ENCODE data around the gene MYH11.
"Not testable (repeated sequence)": the region's sequence is repeated elsewhere in the genome, so short reads cannot be mapped to it uniquely, and the experiment has no call there.

MYH11 gene

DNA sequence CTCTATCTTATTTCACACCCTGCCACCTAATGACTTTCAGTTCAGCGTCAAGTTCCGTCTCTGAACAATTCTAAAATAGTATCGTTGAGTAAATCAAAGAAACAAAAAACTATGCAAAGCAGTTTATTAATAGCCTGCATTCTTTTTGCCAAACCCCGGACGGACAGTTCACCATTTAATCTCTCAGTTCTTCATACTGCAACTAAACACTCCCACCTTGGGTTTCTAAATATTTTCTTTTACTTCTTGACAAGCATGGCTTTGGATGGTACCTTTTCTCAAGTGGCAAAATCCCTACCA is 1.2 kb downstream of the MYH11 start:
- TF ChIP-seq, protein P1, sequence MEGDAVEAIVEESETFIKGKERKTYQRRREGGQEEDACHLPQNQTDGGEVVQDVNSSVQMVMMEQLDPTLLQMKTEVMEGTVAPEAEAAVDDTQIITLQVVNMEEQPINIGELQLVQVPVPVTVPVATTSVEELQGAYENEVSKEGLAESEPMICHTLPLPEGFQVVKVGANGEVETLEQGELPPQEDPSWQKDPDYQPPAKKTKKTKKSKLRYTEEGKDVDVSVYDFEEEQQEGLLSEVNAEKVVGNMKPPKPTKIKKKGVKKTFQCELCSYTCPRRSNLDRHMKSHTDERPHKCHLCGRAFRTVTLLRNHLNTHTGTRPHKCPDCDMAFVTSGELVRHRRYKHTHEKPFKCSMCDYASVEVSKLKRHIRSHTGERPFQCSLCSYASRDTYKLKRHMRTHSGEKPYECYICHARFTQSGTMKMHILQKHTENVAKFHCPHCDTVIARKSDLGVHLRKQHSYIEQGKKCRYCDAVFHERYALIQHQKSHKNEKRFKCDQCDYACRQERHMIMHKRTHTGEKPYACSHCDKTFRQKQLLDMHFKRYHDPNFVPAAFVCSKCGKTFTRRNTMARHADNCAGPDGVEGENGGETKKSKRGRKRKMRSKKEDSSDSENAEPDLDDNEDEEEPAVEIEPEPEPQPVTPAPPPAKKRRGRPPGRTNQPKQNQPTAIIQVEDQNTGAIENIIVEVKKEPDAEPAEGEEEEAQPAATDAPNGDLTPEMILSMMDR (IDR thresholded peaks at IDR 0.05), result no peak
- no peaks in the 10 kb centered on the region for H3K36me3 Mint-ChIP-seq (ENCODE audit: low read depth)
- H3K27me3 Mint-ChIP-seq (ENCODE audit: low read depth, poor library complexity), result peaks cover 80% of the 10 kb centered on the region
- H3K4me1 Mint-ChIP-seq, result peaks cover 7% of the 10 kb centered on the region
- no peak for DNase-seq
- H3K4me3 Mint-ChIP-seq, result peak overlapping the region; percentile 22
- no peak overlapping the region for H3K27ac Mint-ChIP-seq
- peaks cover 3% of the 10 kb centered on the region for H3K9me3 Mint-ChIP-seq

GRCh38 chr16:15854906-15855703 is 1.7 kb downstream of the MYH11 start:
- peaks cover 3% of the 10 kb centered on the region for H3K9me3 Mint-ChIP-seq
- H3K36me3 Mint-ChIP-seq (ENCODE audit: low read depth), result no peaks in the 10 kb centered on the region
- no peak for DNase-seq
- no peak overlapping the region for H3K27ac Mint-ChIP-seq
- H3K4me1 Mint-ChIP-seq, result peaks cover 7% of the 10 kb centered on the region
- peaks cover 78% of the 10 kb centered on the region for H3K27me3 Mint-ChIP-seq (ENCODE audit: low read depth, poor library complexity)
- no peak overlapping the region for H3K4me3 Mint-ChIP-seq
- TF ChIP-seq, protein P1 (IDR thresholded peaks at IDR 0.05), result no peak

- DNase-seq, result no peak
- H3K4me3 Mint-ChIP-seq, result no peak overlapping the region
- TF ChIP-seq, protein P1 (IDR thresholded peaks at IDR 0.05), result no peak
- no peaks in the 10 kb centered on the region for H3K36me3 Mint-ChIP-seq (ENCODE audit: low read depth)
- peaks cover 72% of the 10 kb centered on the region for H3K27me3 Mint-ChIP-seq (ENCODE audit: low read depth, poor library complexity)
- peaks cover 3% of the 10 kb centered on the region for H3K9me3 Mint-ChIP-seq
- H3K27ac Mint-ChIP-seq, result no peak overlapping the region
- peaks cover 7% of the 10 kb centered on the region for H3K4me1 Mint-ChIP-seq
Observed at GRCh38 chr16:15854061-15854460, 2.8 kb downstream of the MYH11 start.

- no peak for DNase-seq
- peaks cover 71% of the 10 kb centered on the region for H3K27me3 Mint-ChIP-seq (ENCODE audit: low read depth, poor library complexity)
- H3K36me3 Mint-ChIP-seq (ENCODE audit: low read depth), result no peaks in the 10 kb centered on the region
- no peak overlapping the region for H3K27ac Mint-ChIP-seq
- TF ChIP-seq, protein P1 (IDR thresholded peaks at IDR 0.05), result no peak
- H3K9me3 Mint-ChIP-seq, result peaks cover 3% of the 10 kb centered on the region
- no peak overlapping the region for H3K4me3 Mint-ChIP-seq
- peaks cover 6% of the 10 kb centered on the region for H3K4me1 Mint-ChIP-seq
Observed at GRCh38 chr16:15853021-15853420, 3.8 kb downstream of the MYH11 start.

DNA sequence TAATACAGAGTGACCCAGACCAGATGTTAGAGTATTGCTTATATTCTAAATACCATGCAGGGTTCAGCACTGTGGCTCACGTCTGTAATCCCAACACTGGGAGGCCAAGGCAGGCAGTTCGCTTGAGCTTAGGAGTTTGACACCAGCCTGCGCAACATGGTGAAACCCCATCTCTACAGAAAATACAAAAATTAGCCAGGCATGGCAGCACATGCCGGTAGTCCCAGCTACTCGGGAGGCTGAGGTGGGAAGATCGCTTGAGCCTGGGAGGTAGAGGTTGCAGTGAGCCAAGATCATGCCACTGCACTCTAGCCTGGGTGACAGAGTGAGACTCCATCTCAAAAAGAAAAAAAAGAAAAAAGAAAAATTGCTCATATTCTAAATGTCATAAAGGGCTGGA is 6.3 kb downstream of the MYH11 start:
- DNase-seq; H3K27ac Mint-ChIP-seq; H3K9me3 Mint-ChIP-seq; H3K4me3 Mint-ChIP-seq; H3K36me3 Mint-ChIP-seq (ENCODE audit: low read depth); H3K4me1 Mint-ChIP-seq: not testable (repeated sequence)
- peaks cover 57% of the 10 kb centered on the region for H3K27me3 Mint-ChIP-seq (ENCODE audit: low read depth, poor library complexity)

GRCh38 chr16:15849209-15849981 is 7.4 kb downstream of the MYH11 start:
- peaks cover 48% of the 10 kb centered on the region for H3K27me3 Mint-ChIP-seq (ENCODE audit: low read depth, poor library complexity)
- no peaks in the 10 kb centered on the region for H3K9me3 Mint-ChIP-seq
- TF ChIP-seq, protein P1 (IDR thresholded peaks at IDR 0.05), result no peak
- H3K27ac Mint-ChIP-seq, result no peak overlapping the region
- no peak overlapping the region for H3K4me3 Mint-ChIP-seq
- DNase-seq, result no peak
- no peaks in the 10 kb centered on the region for H3K36me3 Mint-ChIP-seq (ENCODE audit: low read depth)
- H3K4me1 Mint-ChIP-seq, result peaks cover 5% of the 10 kb centered on the region

Measured in nephron progenitor cell (in vitro differentiated cells).